GM23338 (cell line): ENCODE data around the gene KEL. TPM values are rescaled to one million over a fixed set of nuclear protein-coding genes. Genes with fewer than 3 reads are reported as not detected.

ENCODE experiments used
- ATAC-seq: fragments of 200-7000 bp; cut with Tn5 transposase; 3 replicates; pipeline ENCODE4 v1.9.1; 2020
- DNase-seq: peaks from one replicate; pipeline ENCODE4 v3.0.0-alpha.2; 2015; ENCODE audit warnings: low spot score
- H2AFZ ChIP-seq: fragments of 200-600 bp; sonication (generic); 2 replicates; pipeline ENCODE4 v1.8.0; 2016; ENCODE audit warnings: antibody characterized with exemption, mild to moderate bottlenecking, moderate library complexity
- H3F3A ChIP-seq: fragments of 200-600 bp; sonication (generic); replicated peaks from 2 replicates; pipeline ENCODE4 v1.8.0; 2017; ENCODE audit warnings: antibody characterized with exemption, mixed run types, low read depth
- H3K27ac ChIP-seq: fragments of 200-600 bp; sonication (generic); 2 replicates; pipeline ENCODE4 v1.6.1; 2016; ENCODE audit warnings: low read depth
- H3K27me3 ChIP-seq: fragments of 200-600 bp; sonication (generic); 2 replicates; pipeline ENCODE4 v1.8.0; 2016; ENCODE audit warnings: mild to moderate bottlenecking, mixed run types, moderate library complexity; ENCODE audit not compliant: insufficient read depth
- H3K36me3 ChIP-seq: fragments of 200-600 bp; sonication (generic); 2 replicates; pipeline ENCODE4 v1.8.0; 2016; ENCODE audit warnings: mild to moderate bottlenecking; ENCODE audit not compliant: insufficient read depth
- H3K4me1 ChIP-seq: fragments of 200-600 bp; sonication (generic); 2 replicates; pipeline ENCODE4 v1.8.0; 2016; ENCODE audit warnings: mild to moderate bottlenecking, moderate library complexity; ENCODE audit not compliant: insufficient read depth
- H3K4me2 ChIP-seq: fragments of 200-600 bp; sonication (generic); 2 replicates; pipeline ENCODE4 v1.7.1; 2017; ENCODE audit warnings: mixed run types
- H3K4me3 ChIP-seq: fragments of 200-600 bp; sonication (generic); 2 replicates; pipeline ENCODE4 v1.6.1; 2016; ENCODE audit warnings: mixed run types
- H3K79me2 ChIP-seq: fragments of 200-600 bp; sonication (generic); replicated peaks from 2 replicates; pipeline ENCODE4 v1.8.0; 2017; ENCODE audit warnings: mild to moderate bottlenecking; ENCODE audit not compliant: insufficient read depth
- H3K9me2 ChIP-seq: fragments of 200-600 bp; sonication (generic); 2 replicates; pipeline ENCODE4 v1.8.0; 2017; ENCODE audit not compliant: insufficient read depth
- H4K20me1 ChIP-seq: fragments of 200-600 bp; sonication (generic); replicated peaks from 2 replicates; pipeline ENCODE4 v1.8.0; 2017; ENCODE audit warnings: mild to moderate bottlenecking; ENCODE audit not compliant: insufficient read depth
- H3K27ac Mint-ChIP-seq: 2 replicates; pipeline ENCODE4 v1.8.0; 2020; ENCODE audit warnings: inconsistent platforms, mild to moderate bottlenecking, moderate library complexity, mixed read lengths
- H3K27me3 Mint-ChIP-seq: 3 replicates; pipeline ENCODE4 v1.8.0; 2022; ENCODE audit warnings: low read depth, mild to moderate bottlenecking, moderate library complexity, mixed read lengths, inconsistent platforms; ENCODE audit not compliant: insufficient read depth, poor library complexity
- H3K36me3 Mint-ChIP-seq: 3 replicates; pipeline ENCODE4 v1.8.0; 2021; ENCODE audit warnings: low read depth, mild to moderate bottlenecking, inconsistent platforms, moderate library complexity, mixed read lengths
- H3K4me1 Mint-ChIP-seq: 3 replicates; pipeline ENCODE4 v1.8.0; 2020; ENCODE audit warnings: mild to moderate bottlenecking, inconsistent platforms, mixed read lengths
- H3K4me3 Mint-ChIP-seq: 3 replicates; pipeline ENCODE4 v1.8.0; 2021; ENCODE audit warnings: moderate library complexity, mild to moderate bottlenecking, inconsistent platforms, mixed read lengths
- H3K9me3 Mint-ChIP-seq: 3 replicates; pipeline ENCODE4 v1.8.0; 2020; ENCODE audit warnings: moderate library complexity, mild to moderate bottlenecking, inconsistent platforms, mixed read lengths
- CREB1 ChIP-seq: fragments of 250-450 bp; sonication (Bioruptor Pico); IDR thresholded peaks from 2 replicates; pipeline ENCODE4 v1.5.0; 2020; ENCODE audit warnings: low read depth, mild to moderate bottlenecking, moderate library complexity
- EZH2 ChIP-seq: fragments of 200-600 bp; sonication (generic); IDR thresholded peaks from one replicate; pipeline ENCODE4 v1.8.0; 2017; ENCODE audit warnings: antibody characterized with exemption, mild to moderate bottlenecking, low read depth; ENCODE audit not compliant: unreplicated experiment
- EZH2phosphoT487 ChIP-seq: fragments of 200-600 bp; sonication (generic); IDR thresholded peaks from one replicate; pipeline ENCODE4 v1.8.1; 2018; ENCODE audit warnings: antibody characterized with exemption; ENCODE audit not compliant: unreplicated experiment
- JUNB ChIP-seq: IDR thresholded peaks from one replicate; pipeline ENCODE4 v1.6.1; 2016; ENCODE audit warnings: antibody characterized with exemption; ENCODE audit not compliant: unreplicated experiment
- NANOG ChIP-seq: IDR thresholded peaks from 2 replicates; pipeline ENCODE4 v1.6.1; 2016; ENCODE audit warnings: antibody characterized with exemption, borderline replicate concordance
- POLR2AphosphoS5 ChIP-seq: IDR thresholded peaks from 2 replicates; pipeline ENCODE4 v1.6.1; 2016; ENCODE audit warnings: antibody characterized with exemption, low read depth
- STAT1 ChIP-seq: IDR thresholded peaks from one replicate; pipeline ENCODE4 v1.6.1; 2016; ENCODE audit warnings: antibody characterized with exemption; ENCODE audit not compliant: unreplicated experiment
- ZNF114 ChIP-seq: fragments of 250-450 bp; sonication (Bioruptor Pico); IDR thresholded peaks from 2 replicates; pipeline ENCODE4 v1.5.0; 2020; ENCODE audit warnings: mild to moderate bottlenecking, moderate library complexity
- ZNF331 ChIP-seq: fragments of 250-450 bp; sonication (Bioruptor Pico); IDR thresholded peaks from 2 replicates; pipeline ENCODE4 v1.5.0; 2020; ENCODE audit warnings: low read depth, mild to moderate bottlenecking, moderate library complexity
- polyA plus RNA-seq: library from polyadenylated mRNA; unstranded; fragments of >200 nt; fragmentation: Nextera tagmentation; extraction: Ambion mirVana; gene quantifications from 2 replicates; pipeline ENCODE4 v1.2.1, GENCODE V29; 2016
- total RNA-seq: library from RNA; depleted of rRNA; stranded (reverse); fragments of >200 nt; shearing (Covaris generic); gene quantifications from 2 replicates; pipeline ENCODE4 v1.2.3, GENCODE V29; 2014
- TF ChIP-seq, protein P1 (sequence below): fragments of 250-450 bp; sonication (Bioruptor Pico); IDR thresholded peaks from 2 replicates; pipeline ENCODE4 v1.5.0; 2020; ENCODE audit warnings: mild to moderate bottlenecking, moderate library complexity
- TF ChIP-seq, protein P2 (sequence below): IDR thresholded peaks from one replicate; pipeline ENCODE4 v1.6.1; 2018; ENCODE audit warnings: antibody characterized with exemption; ENCODE audit not compliant: unreplicated experiment
- TF ChIP-seq, protein P3 (sequence below), 2 experiments: fragments of 200-600 bp in 1 of 2; sonication (generic) in 1 of 2; conservative IDR thresholded peaks; 2 replicates each; pipeline versions ENCODE4 v1.5.1 to v1.6.1; 2016 to 2017; ENCODE audit warnings: antibody characterized with exemption in 2 of 2, low read depth in 2 of 2, mild to moderate bottlenecking in 2 of 2, moderate library complexity in 1 of 2
- TF ChIP-seq, protein P4 (sequence below): IDR thresholded peaks from 2 replicates; pipeline ENCODE4 v1.6.1; 2016; ENCODE audit warnings: antibody characterized with exemption

The KEL gene
- total and polyA plus RNA-seq, 2 experiments from 2014 or later, result 1.2 to 3.6 TPM

DNA sequence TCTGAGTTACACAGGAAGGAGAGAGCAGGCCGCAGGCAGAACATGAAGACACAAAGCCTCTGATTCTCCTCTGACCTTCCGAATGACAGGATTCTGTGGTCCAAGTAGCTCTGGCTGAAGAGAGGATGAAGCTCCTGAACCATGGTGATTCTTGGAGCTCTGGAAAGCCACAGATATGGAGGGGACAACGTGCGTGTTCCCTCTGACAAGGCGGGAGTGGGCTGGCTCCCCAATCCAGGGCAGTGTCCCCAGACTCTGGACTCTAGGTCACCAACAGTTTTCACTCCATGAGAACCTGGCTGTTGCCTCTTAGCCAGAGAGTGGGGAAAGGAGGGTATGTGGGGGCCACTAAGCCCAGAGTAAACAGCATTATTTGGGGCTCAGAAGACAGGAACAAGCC, 69.2 kb downstream of the KEL start:
- peaks cover 5% of the 10 kb centered on the region; the same call in 2 of the 3 replicates for H3K9me3 Mint-ChIP-seq
- no peaks in the 10 kb centered on the region for H3K36me3 ChIP-seq
- ATAC-seq, result no peak
- H3K4me1 Mint-ChIP-seq, result peaks cover 2% of the 10 kb centered on the region; the same call in 1 of the 3 replicates
- no peaks in the 10 kb centered on the region for H4K20me1 ChIP-seq
- TF ChIP-seq EZH2 (no peak), ZNF114 (CRISPR knock-in tag) (no peak), JUNB (no peak), ZNF331 (no peak), NANOG (no peak), STAT1 (no peak), POLR2AphosphoS5 (no peak), EZH2phosphoT487 (no peak), CREB1 (CRISPR knock-in tag) (no peak)
- TF ChIP-seq, protein P1, sequence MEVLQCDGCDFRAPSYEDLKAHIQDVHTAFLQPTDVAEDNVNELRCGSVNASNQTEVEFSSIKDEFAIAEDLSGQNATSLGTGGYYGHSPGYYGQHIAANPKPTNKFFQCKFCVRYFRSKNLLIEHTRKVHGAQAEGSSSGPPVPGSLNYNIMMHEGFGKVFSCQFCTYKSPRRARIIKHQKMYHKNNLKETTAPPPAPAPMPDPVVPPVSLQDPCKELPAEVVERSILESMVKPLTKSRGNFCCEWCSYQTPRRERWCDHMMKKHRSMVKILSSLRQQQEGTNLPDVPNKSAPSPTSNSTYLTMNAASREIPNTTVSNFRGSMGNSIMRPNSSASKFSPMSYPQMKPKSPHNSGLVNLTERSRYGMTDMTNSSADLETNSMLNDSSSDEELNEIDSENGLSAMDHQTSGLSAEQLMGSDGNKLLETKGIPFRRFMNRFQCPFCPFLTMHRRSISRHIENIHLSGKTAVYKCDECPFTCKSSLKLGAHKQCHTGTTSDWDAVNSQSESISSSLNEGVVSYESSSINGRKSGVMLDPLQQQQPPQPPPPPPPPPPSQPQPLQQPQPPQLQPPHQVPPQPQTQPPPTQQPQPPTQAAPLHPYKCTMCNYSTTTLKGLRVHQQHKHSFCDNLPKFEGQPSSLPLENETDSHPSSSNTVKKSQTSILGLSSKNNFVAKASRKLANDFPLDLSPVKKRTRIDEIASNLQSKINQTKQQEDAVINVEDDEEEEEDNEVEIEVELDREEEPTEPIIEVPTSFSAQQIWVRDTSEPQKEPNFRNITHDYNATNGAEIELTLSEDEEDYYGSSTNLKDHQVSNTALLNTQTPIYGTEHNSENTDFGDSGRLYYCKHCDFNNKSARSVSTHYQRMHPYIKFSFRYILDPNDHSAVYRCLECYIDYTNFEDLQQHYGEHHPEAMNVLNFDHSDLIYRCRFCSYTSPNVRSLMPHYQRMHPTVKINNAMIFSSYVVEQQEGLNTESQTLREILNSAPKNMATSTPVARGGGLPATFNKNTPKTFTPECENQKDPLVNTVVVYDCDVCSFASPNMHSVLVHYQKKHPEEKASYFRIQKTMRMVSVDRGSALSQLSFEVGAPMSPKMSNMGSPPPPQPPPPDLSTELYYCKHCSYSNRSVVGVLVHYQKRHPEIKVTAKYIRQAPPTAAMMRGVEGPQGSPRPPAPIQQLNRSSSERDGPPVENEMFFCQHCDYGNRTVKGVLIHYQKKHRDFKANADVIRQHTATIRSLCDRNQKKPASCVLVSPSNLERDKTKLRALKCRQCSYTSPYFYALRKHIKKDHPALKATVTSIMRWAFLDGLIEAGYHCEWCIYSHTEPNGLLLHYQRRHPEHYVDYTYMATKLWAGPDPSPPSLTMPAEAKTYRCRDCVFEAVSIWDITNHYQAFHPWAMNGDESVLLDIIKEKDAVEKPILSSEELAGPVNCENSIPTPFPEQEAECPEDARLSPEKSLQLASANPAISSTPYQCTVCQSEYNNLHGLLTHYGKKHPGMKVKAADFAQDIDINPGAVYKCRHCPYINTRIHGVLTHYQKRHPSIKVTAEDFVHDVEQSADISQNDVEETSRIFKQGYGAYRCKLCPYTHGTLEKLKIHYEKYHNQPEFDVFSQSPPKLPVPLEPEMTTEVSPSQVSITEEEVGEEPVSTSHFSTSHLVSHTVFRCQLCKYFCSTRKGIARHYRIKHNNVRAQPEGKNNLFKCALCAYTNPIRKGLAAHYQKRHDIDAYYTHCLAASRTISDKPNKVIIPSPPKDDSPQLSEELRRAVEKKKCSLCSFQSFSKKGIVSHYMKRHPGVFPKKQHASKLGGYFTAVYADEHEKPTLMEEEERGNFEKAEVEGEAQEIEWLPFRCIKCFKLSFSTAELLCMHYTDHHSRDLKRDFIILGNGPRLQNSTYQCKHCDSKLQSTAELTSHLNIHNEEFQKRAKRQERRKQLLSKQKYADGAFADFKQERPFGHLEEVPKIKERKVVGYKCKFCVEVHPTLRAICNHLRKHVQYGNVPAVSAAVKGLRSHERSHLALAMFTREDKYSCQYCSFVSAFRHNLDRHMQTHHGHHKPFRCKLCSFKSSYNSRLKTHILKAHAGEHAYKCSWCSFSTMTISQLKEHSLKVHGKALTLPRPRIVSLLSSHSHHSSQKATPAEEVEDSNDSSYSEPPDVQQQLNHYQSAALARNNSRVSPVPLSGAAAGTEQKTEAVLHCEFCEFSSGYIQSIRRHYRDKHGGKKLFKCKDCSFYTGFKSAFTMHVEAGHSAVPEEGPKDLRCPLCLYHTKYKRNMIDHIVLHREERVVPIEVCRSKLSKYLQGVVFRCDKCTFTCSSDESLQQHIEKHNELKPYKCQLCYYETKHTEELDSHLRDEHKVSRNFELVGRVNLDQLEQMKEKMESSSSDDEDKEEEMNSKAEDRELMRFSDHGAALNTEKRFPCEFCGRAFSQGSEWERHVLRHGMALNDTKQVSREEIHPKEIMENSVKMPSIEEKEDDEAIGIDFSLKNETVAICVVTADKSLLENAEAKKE (CRISPR knock-in tag), result no peak
- TF ChIP-seq, protein P2, sequence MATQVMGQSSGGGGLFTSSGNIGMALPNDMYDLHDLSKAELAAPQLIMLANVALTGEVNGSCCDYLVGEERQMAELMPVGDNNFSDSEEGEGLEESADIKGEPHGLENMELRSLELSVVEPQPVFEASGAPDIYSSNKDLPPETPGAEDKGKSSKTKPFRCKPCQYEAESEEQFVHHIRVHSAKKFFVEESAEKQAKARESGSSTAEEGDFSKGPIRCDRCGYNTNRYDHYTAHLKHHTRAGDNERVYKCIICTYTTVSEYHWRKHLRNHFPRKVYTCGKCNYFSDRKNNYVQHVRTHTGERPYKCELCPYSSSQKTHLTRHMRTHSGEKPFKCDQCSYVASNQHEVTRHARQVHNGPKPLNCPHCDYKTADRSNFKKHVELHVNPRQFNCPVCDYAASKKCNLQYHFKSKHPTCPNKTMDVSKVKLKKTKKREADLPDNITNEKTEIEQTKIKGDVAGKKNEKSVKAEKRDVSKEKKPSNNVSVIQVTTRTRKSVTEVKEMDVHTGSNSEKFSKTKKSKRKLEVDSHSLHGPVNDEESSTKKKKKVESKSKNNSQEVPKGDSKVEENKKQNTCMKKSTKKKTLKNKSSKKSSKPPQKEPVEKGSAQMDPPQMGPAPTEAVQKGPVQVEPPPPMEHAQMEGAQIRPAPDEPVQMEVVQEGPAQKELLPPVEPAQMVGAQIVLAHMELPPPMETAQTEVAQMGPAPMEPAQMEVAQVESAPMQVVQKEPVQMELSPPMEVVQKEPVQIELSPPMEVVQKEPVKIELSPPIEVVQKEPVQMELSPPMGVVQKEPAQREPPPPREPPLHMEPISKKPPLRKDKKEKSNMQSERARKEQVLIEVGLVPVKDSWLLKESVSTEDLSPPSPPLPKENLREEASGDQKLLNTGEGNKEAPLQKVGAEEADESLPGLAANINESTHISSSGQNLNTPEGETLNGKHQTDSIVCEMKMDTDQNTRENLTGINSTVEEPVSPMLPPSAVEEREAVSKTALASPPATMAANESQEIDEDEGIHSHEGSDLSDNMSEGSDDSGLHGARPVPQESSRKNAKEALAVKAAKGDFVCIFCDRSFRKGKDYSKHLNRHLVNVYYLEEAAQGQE, result no peak
- TF ChIP-seq, protein P3, sequence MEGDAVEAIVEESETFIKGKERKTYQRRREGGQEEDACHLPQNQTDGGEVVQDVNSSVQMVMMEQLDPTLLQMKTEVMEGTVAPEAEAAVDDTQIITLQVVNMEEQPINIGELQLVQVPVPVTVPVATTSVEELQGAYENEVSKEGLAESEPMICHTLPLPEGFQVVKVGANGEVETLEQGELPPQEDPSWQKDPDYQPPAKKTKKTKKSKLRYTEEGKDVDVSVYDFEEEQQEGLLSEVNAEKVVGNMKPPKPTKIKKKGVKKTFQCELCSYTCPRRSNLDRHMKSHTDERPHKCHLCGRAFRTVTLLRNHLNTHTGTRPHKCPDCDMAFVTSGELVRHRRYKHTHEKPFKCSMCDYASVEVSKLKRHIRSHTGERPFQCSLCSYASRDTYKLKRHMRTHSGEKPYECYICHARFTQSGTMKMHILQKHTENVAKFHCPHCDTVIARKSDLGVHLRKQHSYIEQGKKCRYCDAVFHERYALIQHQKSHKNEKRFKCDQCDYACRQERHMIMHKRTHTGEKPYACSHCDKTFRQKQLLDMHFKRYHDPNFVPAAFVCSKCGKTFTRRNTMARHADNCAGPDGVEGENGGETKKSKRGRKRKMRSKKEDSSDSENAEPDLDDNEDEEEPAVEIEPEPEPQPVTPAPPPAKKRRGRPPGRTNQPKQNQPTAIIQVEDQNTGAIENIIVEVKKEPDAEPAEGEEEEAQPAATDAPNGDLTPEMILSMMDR (conservative IDR thresholded peaks at IDR 0.05; ENCODE audit: low read depth in 2 of 2), result no peak
- TF ChIP-seq, protein P4, sequence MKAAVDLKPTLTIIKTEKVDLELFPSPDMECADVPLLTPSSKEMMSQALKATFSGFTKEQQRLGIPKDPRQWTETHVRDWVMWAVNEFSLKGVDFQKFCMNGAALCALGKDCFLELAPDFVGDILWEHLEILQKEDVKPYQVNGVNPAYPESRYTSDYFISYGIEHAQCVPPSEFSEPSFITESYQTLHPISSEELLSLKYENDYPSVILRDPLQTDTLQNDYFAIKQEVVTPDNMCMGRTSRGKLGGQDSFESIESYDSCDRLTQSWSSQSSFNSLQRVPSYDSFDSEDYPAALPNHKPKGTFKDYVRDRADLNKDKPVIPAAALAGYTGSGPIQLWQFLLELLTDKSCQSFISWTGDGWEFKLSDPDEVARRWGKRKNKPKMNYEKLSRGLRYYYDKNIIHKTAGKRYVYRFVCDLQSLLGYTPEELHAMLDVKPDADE, result no peak
- H3K4me3 Mint-ChIP-seq, result no peak overlapping the region
- H3K4me2 ChIP-seq, result no peak overlapping the region
- no peak overlapping the region for H3K4me3 ChIP-seq
- H2AFZ ChIP-seq, result no peak overlapping the region
- H3K27me3 ChIP-seq, result no peaks in the 10 kb centered on the region
- no peak overlapping the region for H3K27ac Mint-ChIP-seq
- H3K27me3 Mint-ChIP-seq, result peaks cover 5% of the 10 kb centered on the region
- no peaks in the 10 kb centered on the region for H3K4me1 ChIP-seq
- no peaks in the 10 kb centered on the region for H3F3A ChIP-seq
- H3K79me2 ChIP-seq, result no peaks in the 10 kb centered on the region
- DNase-seq, result no peak
- H3K27ac ChIP-seq, result no peak overlapping the region
- no peaks in the 10 kb centered on the region; the same call in 2 of the 3 replicates for H3K36me3 Mint-ChIP-seq
- H3K9me2 ChIP-seq, result no peaks in the 10 kb centered on the region
